HepG2 (cell line): ENCODE measurements around the gene POFUT1. TPM values are rescaled to one million over a fixed set of nuclear protein-coding genes. Genes with fewer than 3 reads are reported as not detected.

Source experiments
- ATAC-seq: fragments of 200-7000 bp; cut with Tn5 transposase; 3 replicates; pipeline ENCODE4 v1.9.1; 2020; ENCODE audit warnings: mild to moderate bottlenecking, moderate library complexity
- BruUV-seq: library from RNA; stranded (reverse); fragments of 400-500 nt; replicated peaks from 2 replicates; lab custom pipeline; 2021; lab: Mats Ljungman, UMichigan
- CTCF ChIA-PET: fragments of 300-600 bp; formaldehyde crosslinking; extraction: SDS; loops from one replicate; lab custom pipeline; 2021; ENCODE audit warnings: low total read pairs, inconsistent platforms, low intra/inter-chr PET ratio; lab: Yijun Ruan, JAX
- POLR2A ChIA-PET: fragments of 350-600 bp; sonication (Branson Sonifier 250); formaldehyde crosslinking; loops from one replicate; lab custom pipeline; 2020; ENCODE audit warnings: antibody characterized with exemption, inconsistent platforms; lab: Yijun Ruan, JAX
- DNase-seq: peaks from one replicate; pipeline ENCODE4 v3.0.0-alpha.2; 2015; ENCODE audit warnings: low spot score
- FAIRE-seq: peaks from 3 replicates; lab custom pipeline; 2011; peaks lifted over from hg19 to GRCh38; lab: Jason Lieb, UNC
- H2AFZ ChIP-seq: one replicate; pipeline ENCODE4 v1.6.1; 2011; ENCODE audit warnings: low read length, inconsistent platforms
- H3K27ac ChIP-seq: fragments of 300-600 bp; 3 replicates; pipeline ENCODE4 v1.8.0; 2011; ENCODE audit warnings: mixed run types, mild to moderate bottlenecking, mixed read lengths, low read length, inconsistent platforms; ENCODE audit not compliant: insufficient read depth; ENCODE audit errors: extremely low read length
- H3K27me3 ChIP-seq, 2 experiments: fragments of 200-600 bp in 1 of 2; 2 replicates in 1 of 2; 3 replicates in 1 of 2; pipeline versions ENCODE4 v1.6.0 to v1.8.0; 2011; ENCODE audit warnings: low read length in 2 of 2, mild to moderate bottlenecking in 2 of 2, moderate library complexity in 2 of 2, inconsistent platforms in 1 of 2; ENCODE audit not compliant: insufficient read depth in 2 of 2, control insufficient read depth in 1 of 2
- H3K36me3 ChIP-seq, 2 experiments: fragments of 200-600 bp in 1 of 2; replicated peaks in 1 of 2; 2 replicates in 1 of 2; 3 replicates in 1 of 2; pipeline versions ENCODE4 v1.5.1 to v1.8.0; 2011; ENCODE audit warnings: low read length in 2 of 2, inconsistent platforms in 1 of 2; ENCODE audit not compliant: insufficient read depth in 2 of 2, control insufficient read depth in 1 of 2
- H3K4me1 ChIP-seq: 2 replicates; pipeline ENCODE4 v1.5.1; 2012; ENCODE audit warnings: low read length, inconsistent platforms; ENCODE audit not compliant: insufficient read depth
- H3K4me2 ChIP-seq: 2 replicates; pipeline ENCODE4 v1.6.0; 2011; ENCODE audit warnings: low read depth, low read length, inconsistent platforms
- H3K4me3 ChIP-seq, 3 experiments: fragments of 200-600 bp in 1 of 3; sonication (generic), shearing (Covaris generic) in 1 of 3; replicated peaks in 1 of 3; 2 replicates each; pipeline ENCODE4 v1.5.1; 2011 to 2016; ENCODE audit warnings: low read length in 3 of 3, inconsistent platforms in 2 of 3, low read depth in 2 of 3, mild to moderate bottlenecking in 2 of 3, control low read depth in 1 of 3, mixed read lengths in 1 of 3; ENCODE audit not compliant: insufficient read depth in 1 of 3
- H3K79me2 ChIP-seq: one replicate; pipeline ENCODE4 v1.6.1; 2011; ENCODE audit warnings: low read length, inconsistent platforms; ENCODE audit not compliant: insufficient read depth
- H3K9ac ChIP-seq: 2 replicates; pipeline ENCODE4 v1.6.0; 2011; ENCODE audit warnings: mild to moderate bottlenecking, low read depth, low read length, inconsistent platforms; ENCODE audit not compliant: insufficient read depth
- H3K9me3 ChIP-seq: 2 replicates; pipeline ENCODE4 v1.5.1; 2012; ENCODE audit warnings: mild to moderate bottlenecking, low read length
- H4K20me1 ChIP-seq: 2 replicates; pipeline ENCODE4 v1.6.0; 2011; ENCODE audit warnings: inconsistent platforms, mild to moderate bottlenecking, low read length, moderate library complexity; ENCODE audit not compliant: insufficient read depth
- ELF4 ChIP-seq: sonication (generic); formaldehyde crosslinking; IDR thresholded peaks from 2 replicates; pipeline ENCODE4 v1.5.0; 2020; ENCODE audit warnings: missing genetic modification reagents, mild to moderate bottlenecking, moderate library complexity, borderline replicate concordance
- ESRRA ChIP-seq: sonication (generic); formaldehyde crosslinking; IDR thresholded peaks from 2 replicates; pipeline ENCODE4 v1.5.1; 2020; ENCODE audit warnings: mild to moderate bottlenecking, low read depth, missing genetic modification reagents
- HNRNPUL1 ChIP-seq: fragments of 200-400 bp; formaldehyde crosslinking; IDR thresholded peaks from 2 replicates; pipeline ENCODE4 v1.6.1; 2017; ENCODE audit warnings: low read depth, mild to moderate bottlenecking, low read length, moderate library complexity
- IRF2 ChIP-seq: IDR thresholded peaks from 2 replicates; pipeline ENCODE4 v1.6.1; 2018; ENCODE audit warnings: missing genetic modification reagents, missing compliant biosample characterization
- KAT8 ChIP-seq: IDR thresholded peaks from 2 replicates; pipeline ENCODE4 v1.6.1; 2016; ENCODE audit warnings: missing genetic modification reagents, missing compliant biosample characterization
- MIXL1 ChIP-seq: IDR thresholded peaks from 2 replicates; pipeline ENCODE4 v1.6.1; 2016
- SNAI1 ChIP-seq: sonication (generic); formaldehyde crosslinking; IDR thresholded peaks from 2 replicates; pipeline ENCODE4 v1.5.0; 2020; ENCODE audit warnings: mild to moderate bottlenecking, missing genetic modification reagents, borderline replicate concordance
- SNAPC2 ChIP-seq: sonication (generic); formaldehyde crosslinking; IDR thresholded peaks from 2 replicates; pipeline ENCODE4 v1.8.1; 2022; ENCODE audit warnings: mild to moderate bottlenecking, missing genetic modification reagents
- ZNF121 ChIP-seq: sonication (generic); formaldehyde crosslinking; IDR thresholded peaks from 2 replicates; pipeline ENCODE4 v1.5.0; 2020; ENCODE audit warnings: mild to moderate bottlenecking, missing genetic modification reagents
- ZNF251 ChIP-seq: sonication (generic); formaldehyde crosslinking; IDR thresholded peaks from 2 replicates; pipeline ENCODE4 v1.9.0; 2021; ENCODE audit warnings: mild to moderate bottlenecking, missing genetic modification reagents
- ZNF674 ChIP-seq: sonication (generic); formaldehyde crosslinking; IDR thresholded peaks from 2 replicates; pipeline ENCODE4 v1.5.0; 2020; ENCODE audit warnings: low read depth, mild to moderate bottlenecking, missing genetic modification reagents
- ZNF713 ChIP-seq: sonication (generic); formaldehyde crosslinking; IDR thresholded peaks from 2 replicates; pipeline ENCODE4 v1.4.0; 2020; ENCODE audit warnings: mild to moderate bottlenecking, missing genetic modification reagents
- ZNF75D ChIP-seq: sonication (generic); formaldehyde crosslinking; IDR thresholded peaks from 2 replicates; pipeline ENCODE4 v1.8.1; 2023; ENCODE audit warnings: missing genetic modification reagents, mild to moderate bottlenecking, borderline replicate concordance
- ZNF850 ChIP-seq: sonication (generic); formaldehyde crosslinking; conservative IDR thresholded peaks from 2 replicates; pipeline ENCODE4 v1.9.0; 2021; ENCODE audit warnings: mild to moderate bottlenecking, missing genetic modification reagents
- WGBS: methylation state at CpG from one replicate; pipeline ENCODE4 v1.1.6; 2017; ENCODE audit warnings: low lambda C conversion rate; 5-methylcytosine and 5-hydroxymethylcytosine counted together
- in situ Hi-C: cut with HindIII; loops from 2 replicates; pipeline ENCODE4 v1.10.0; 2017; ENCODE audit warnings: low pct_unique_long_range_greater_than_20kb; ENCODE audit not compliant: extremely low pct_ligation_motif_present
- intact Hi-C: fragments of 100-400 bp; cut with micrococcal nuclease; formaldehyde crosslinking; loops from one replicate; pipeline ENCODE4 v1.10.0; 2022; ENCODE audit not compliant: unreplicated experiment
- polyA plus RNA-seq, 8 experiments: library from polyadenylated mRNA; depleted of rRNA in 3 of 8; stranded (reverse) in 7 of 8; unstranded in 1 of 8; fragments of >200 nt; fragmentation: Illumina TruSeq in 4 of 8; extraction: Trizol in 4 of 8; gene quantifications; 2 replicates each; pipeline versions ENCODE4 v1.2.1 to v1.2.3, GENCODE V29; 2011 to 2016; ENCODE audit warnings: low read depth in 4 of 8, missing spikeins in 1 of 8, mixed read lengths in 1 of 8; ENCODE audit not compliant: insufficient read depth in 1 of 8
- total RNA-seq, 5 experiments: library from RNA; depleted of rRNA; stranded (reverse); fragments of >200 nt; fragmentation: Illumina TruSeq; extraction: Trizol; gene quantifications; 2 replicates each; pipeline ENCODE4 v1.2.3, GENCODE V29; 2016; ENCODE audit warnings: low read depth in 1 of 5
- TF ChIP-seq, protein P1 (sequence below): sonication (generic); formaldehyde crosslinking; IDR thresholded peaks from 2 replicates; pipeline ENCODE4 v1.4.0; 2020; ENCODE audit warnings: missing genetic modification reagents
- TF ChIP-seq, protein P2 (sequence below): sonication (generic); formaldehyde crosslinking; IDR thresholded peaks from 2 replicates; pipeline ENCODE4 v1.5.0; 2020; ENCODE audit warnings: mild to moderate bottlenecking, missing genetic modification reagents
- TF ChIP-seq, protein P3 (sequence below): IDR thresholded peaks from 2 replicates; pipeline ENCODE4 v1.6.1; 2016
- TF ChIP-seq, protein P4 (sequence below): sonication (generic); formaldehyde crosslinking; IDR thresholded peaks from 2 replicates; pipeline ENCODE4 v1.8.1; 2023; ENCODE audit warnings: mild to moderate bottlenecking, missing genetic modification reagents

Gene POFUT1
- total and polyA plus RNA-seq, 2 of the 13 experiments (the other 11 are each of a cell fraction or from before 2014, with no cell fraction given), result 35.5 to 58.3 TPM

DNA sequence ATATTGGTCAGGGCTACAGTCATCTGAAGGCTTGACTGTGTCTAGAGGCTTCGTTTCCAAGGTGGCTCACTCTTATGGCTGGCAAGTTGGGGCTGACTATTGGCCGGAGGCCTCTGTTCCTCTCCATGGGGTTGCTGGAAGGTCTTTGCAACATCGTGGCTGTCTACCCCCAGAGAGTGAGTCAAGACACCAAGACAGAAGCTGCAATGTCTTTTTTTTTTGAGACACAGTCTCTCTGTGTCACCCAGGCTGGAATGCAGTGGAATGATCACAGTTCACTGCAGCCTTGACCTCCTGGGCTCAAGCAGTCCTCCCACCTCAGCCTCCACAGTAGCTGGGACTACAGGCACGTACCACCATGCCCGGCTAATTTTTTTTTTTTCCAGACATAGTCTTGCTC, 40.4 kb downstream of the POFUT1 start (continued):
- TF ChIP-seq, protein P1, sequence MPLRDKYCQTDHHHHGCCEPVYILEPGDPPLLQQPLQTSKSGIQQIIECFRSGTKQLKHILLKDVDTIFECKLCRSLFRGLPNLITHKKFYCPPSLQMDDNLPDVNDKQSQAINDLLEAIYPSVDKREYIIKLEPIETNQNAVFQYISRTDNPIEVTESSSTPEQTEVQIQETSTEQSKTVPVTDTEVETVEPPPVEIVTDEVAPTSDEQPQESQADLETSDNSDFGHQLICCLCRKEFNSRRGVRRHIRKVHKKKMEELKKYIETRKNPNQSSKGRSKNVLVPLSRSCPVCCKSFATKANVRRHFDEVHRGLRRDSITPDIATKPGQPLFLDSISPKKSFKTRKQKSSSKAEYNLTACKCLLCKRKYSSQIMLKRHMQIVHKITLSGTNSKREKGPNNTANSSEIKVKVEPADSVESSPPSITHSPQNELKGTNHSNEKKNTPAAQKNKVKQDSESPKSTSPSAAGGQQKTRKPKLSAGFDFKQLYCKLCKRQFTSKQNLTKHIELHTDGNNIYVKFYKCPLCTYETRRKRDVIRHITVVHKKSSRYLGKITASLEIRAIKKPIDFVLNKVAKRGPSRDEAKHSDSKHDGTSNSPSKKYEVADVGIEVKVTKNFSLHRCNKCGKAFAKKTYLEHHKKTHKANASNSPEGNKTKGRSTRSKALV (CRISPR knock-in tag), result no peak
- TF ChIP-seq HNRNPUL1 (no peak), MIXL1 (0 out of 2 replicates have a peak, but pooled peaks have one; percentile 13), ZNF850 (CRISPR knock-in tag) (no peak), ZNF75D (CRISPR knock-in tag) (no peak)
- TF ChIP-seq, protein P2, sequence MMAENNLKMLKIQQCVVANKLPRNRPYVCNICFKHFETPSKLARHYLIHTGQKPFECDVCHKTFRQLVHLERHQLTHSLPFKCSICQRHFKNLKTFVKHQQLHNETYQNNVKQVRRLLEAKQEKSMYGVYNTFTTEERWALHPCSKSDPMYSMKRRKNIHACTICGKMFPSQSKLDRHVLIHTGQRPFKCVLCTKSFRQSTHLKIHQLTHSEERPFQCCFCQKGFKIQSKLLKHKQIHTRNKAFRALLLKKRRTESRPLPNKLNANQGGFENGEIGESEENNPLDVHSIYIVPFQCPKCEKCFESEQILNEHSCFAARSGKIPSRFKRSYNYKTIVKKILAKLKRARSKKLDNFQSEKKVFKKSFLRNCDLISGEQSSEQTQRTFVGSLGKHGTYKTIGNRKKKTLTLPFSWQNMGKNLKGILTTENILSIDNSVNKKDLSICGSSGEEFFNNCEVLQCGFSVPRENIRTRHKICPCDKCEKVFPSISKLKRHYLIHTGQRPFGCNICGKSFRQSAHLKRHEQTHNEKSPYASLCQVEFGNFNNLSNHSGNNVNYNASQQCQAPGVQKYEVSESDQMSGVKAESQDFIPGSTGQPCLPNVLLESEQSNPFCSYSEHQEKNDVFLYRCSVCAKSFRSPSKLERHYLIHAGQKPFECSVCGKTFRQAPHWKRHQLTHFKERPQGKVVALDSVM (CRISPR knock-in tag), result peak; percentile 99
- TF ChIP-seq, protein P3, sequence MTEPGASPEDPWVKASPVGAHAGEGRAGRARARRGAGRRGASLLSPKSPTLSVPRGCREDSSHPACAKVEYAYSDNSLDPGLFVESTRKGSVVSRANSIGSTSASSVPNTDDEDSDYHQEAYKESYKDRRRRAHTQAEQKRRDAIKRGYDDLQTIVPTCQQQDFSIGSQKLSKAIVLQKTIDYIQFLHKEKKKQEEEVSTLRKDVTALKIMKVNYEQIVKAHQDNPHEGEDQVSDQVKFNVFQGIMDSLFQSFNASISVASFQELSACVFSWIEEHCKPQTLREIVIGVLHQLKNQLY (CRISPR knock-in tag), result no peak
- TF ChIP-seq, all 625 proteins: peak for 14

DNA sequence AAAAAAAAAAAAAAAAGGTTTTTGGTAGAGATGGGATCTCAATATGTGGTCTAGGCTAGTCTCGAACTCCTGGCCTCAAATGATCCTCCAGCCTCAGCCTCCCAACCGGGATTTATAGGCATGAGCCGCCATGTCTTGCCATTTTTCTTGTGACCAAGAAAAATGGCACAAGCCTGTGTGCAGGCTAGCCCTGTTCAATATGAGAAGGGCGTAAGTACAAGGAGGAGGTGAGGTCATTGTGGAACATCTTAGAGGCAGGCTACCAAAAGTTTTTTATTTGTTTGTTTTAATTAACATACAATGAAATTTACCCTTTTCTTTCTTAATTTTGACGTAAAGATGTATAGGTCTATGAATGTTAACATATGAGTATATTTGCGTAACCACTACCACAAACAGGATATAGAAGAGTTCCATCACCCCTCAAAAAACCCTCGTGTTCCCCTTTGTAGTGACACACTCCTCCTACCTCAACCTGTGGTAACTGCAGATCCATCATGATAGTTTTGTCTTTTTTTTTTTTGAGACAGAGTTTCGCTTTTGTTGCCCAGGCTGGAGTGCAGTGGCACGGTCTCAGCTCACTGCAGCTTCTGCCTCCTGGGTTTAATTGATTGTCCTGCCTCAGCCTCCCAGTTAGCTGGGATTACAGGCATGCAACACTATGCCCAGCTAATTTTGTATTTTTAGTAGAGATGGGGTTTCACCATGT, 41.5 kb downstream of the POFUT1 start:
- H4K20me1 ChIP-seq, result no peaks in the 10 kb centered on the region
- no peak for DNase-seq
- no peak for FAIRE-seq
- BruUV-seq, result no TSS peak
- WGBS, result 69% methylated on average over 9 of the region's 9 CpGs
- intact Hi-C loops, result no loop called here
- no peaks in the 10 kb centered on the region for H3K9me3 ChIP-seq
- ChIA-PET CTCF (no interaction called here), POLR2A (no interaction called here)
- H3K4me2 ChIP-seq, result no peak overlapping the region
- no peak for ATAC-seq
- in situ Hi-C loops, result no loop called here
- no peak overlapping the region for H3K4me3 ChIP-seq
- H3K4me1 ChIP-seq, result peaks cover 43% of the 10 kb centered on the region
- H3K27me3 ChIP-seq, result no peaks in the 10 kb centered on the region
- H3K9ac ChIP-seq, result no peak overlapping the region
- H2AFZ ChIP-seq, result no peak overlapping the region
- H3K27ac ChIP-seq, result no peak overlapping the region
- no peaks in the 10 kb centered on the region for H3K36me3 ChIP-seq
- no peaks in the 10 kb centered on the region for H3K79me2 ChIP-seq
- TF ChIP-seq ZNF121 (CRISPR knock-in tag), result no peak
- no peak for TF ChIP-seq ZNF713 (CRISPR knock-in tag)
- no peak for TF ChIP-seq ZNF251 (CRISPR knock-in tag)
- TF ChIP-seq SNAI1 (CRISPR knock-in tag), result no peak
- TF ChIP-seq ELF4 (CRISPR knock-in tag), result no peak
- no peak for TF ChIP-seq KAT8 (CRISPR knock-in tag)
- TF ChIP-seq ESRRA (CRISPR knock-in tag), result no peak
- TF ChIP-seq, protein P4, sequence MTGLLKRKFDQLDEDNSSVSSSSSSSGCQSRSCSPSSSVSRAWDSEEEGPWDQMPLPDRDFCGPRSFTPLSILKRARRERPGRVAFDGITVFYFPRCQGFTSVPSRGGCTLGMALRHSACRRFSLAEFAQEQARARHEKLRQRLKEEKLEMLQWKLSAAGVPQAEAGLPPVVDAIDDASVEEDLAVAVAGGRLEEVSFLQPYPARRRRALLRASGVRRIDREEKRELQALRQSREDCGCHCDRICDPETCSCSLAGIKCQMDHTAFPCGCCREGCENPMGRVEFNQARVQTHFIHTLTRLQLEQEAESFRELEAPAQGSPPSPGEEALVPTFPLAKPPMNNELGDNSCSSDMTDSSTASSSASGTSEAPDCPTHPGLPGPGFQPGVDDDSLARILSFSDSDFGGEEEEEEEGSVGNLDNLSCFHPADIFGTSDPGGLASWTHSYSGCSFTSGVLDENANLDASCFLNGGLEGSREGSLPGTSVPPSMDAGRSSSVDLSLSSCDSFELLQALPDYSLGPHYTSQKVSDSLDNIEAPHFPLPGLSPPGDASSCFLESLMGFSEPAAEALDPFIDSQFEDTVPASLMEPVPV (CRISPR knock-in tag), result no peak
- no peak for TF ChIP-seq ZNF674
- TF ChIP-seq SNAPC2 (CRISPR knock-in tag), result no peak
- TF ChIP-seq IRF2 (CRISPR knock-in tag), result no peak
